GM12873 (cell line): ENCODE data around the gene MYO15B.

ENCODE experiments used
- CTCF ChIP-seq: IDR thresholded peaks from 2 replicates; pipeline ENCODE4 v1.5.1; 2012; ENCODE audit warnings: low read depth, mild to moderate bottlenecking, moderate library complexity, low read length, control low read depth; ENCODE audit not compliant: insufficient read depth; ENCODE audit errors: missing control alignments

MYO15B gene

GRCh38 chr17:75619506-75620431, 32.2 kb downstream of the MYO15B start:
- TF ChIP-seq CTCF = peak; percentile 61

GRCh38 chr17:75621489-75621888, 33.9 kb downstream of the MYO15B start:
- no peak for TF ChIP-seq CTCF

GRCh38 chr17:75622076-75622475, 34.5 kb downstream of the MYO15B start:
- no peak for TF ChIP-seq CTCF

- no peak for TF ChIP-seq CTCF
These were observed 35.2 kb downstream of the MYO15B start for GRCh38 chr17:75622771-75623273.

- TF ChIP-seq CTCF = no peak
These were observed 35.8 kb downstream of the MYO15B start for GRCh38 chr17:75623386-75623785.

- no peak for TF ChIP-seq CTCF
These were observed 36.4 kb downstream of the MYO15B start for GRCh38 chr17:75624021-75624420.

GRCh38 chr17:75624714-75625345, 37.2 kb downstream of the MYO15B start:
- no peak for TF ChIP-seq CTCF
